Chondrocyte (in vitro differentiated cells): ENCODE measurements around the gene CEACAM5. TPM values are rescaled to one million over a fixed set of nuclear protein-coding genes. Genes with fewer than 3 reads are reported as not detected.
"Not testable (repeated sequence)": the region's sequence is repeated elsewhere in the genome, so short reads cannot be mapped to it uniquely, and the experiment has no call there.

Experiments used
- DNase-seq: peaks from one replicate; pipeline ENCODE4 v3.0.0; 2021; ENCODE audit warnings: mixed read lengths, low spot score
- H3K27ac Mint-ChIP-seq: one replicate; pipeline ENCODE4 v1.8.0; 2021; ENCODE audit warnings: mild to moderate bottlenecking, moderate library complexity, mixed read lengths; ENCODE audit not compliant: unreplicated experiment
- H3K27me3 Mint-ChIP-seq: 2 replicates; pipeline ENCODE4 v1.8.0; 2021; ENCODE audit warnings: low read depth, mixed read lengths
- H3K36me3 Mint-ChIP-seq: 2 replicates; pipeline ENCODE4 v1.8.0; 2021; ENCODE audit warnings: low read depth, mixed read lengths
- H3K4me1 Mint-ChIP-seq: 2 replicates; pipeline ENCODE4 v1.8.0; 2021; ENCODE audit warnings: low read depth, mild to moderate bottlenecking, mixed read lengths
- H3K4me3 Mint-ChIP-seq: one replicate; pipeline ENCODE4 v1.8.0; 2021; ENCODE audit warnings: mild to moderate bottlenecking, moderate library complexity, mixed read lengths; ENCODE audit not compliant: unreplicated experiment
- H3K9me3 Mint-ChIP-seq: 2 replicates; pipeline ENCODE4 v1.8.0; 2021; ENCODE audit warnings: low read depth, mixed read lengths
- total RNA-seq: library from RNA; stranded (reverse); gene quantifications from 3 replicates; pipeline ENCODE4 v1.2.1, GENCODE V29; 2021
- TF ChIP-seq, protein P1 (sequence below): fragments of 200-600 bp; sonication (generic); IDR thresholded peaks from 2 replicates; pipeline ENCODE4 v1.5.0; 2021; ENCODE audit warnings: antibody characterized with exemption, mild to moderate bottlenecking, moderate library complexity

CEACAM5 gene
- total RNA-seq, 1 donor from 2014 or later, result not detected

DNA sequence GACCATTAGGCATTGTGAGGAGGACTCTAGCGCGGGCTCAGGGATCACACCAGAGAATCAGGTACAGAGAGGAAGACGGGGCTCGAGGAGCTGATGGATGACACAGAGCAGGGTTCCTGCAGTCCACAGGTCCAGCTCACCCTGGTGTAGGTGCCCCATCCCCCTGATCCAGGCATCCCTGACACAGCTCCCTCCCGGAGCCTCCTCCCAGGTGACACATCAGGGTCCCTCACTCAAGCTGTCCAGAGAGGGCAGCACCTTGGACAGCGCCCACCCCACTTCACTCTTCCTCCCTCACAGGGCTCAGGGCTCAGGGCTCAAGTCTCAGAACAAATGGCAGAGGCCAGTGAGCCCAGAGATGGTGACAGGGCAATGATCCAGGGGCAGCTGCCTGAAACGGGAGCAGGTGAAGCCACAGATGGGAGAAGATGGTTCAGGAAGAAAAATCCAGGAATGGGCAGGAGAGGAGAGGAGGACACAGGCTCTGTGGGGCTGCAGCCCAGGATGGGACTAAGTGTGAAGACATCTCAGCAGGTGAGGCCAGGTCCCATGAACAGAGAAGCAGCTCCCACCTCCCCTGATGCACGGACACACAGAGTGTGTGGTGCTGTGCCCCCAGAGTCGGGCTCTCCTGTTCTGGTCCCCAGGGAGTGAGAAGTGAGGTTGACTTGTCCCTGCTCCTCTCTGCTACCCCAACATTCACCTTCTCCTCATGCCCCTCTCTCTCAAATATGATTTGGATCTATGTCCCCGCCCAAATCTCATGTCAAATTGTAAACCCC, 2.8 kb upstream of the CEACAM5 start:
- Mint-ChIP-seq H3K36me3 (no peaks in the 10 kb centered on the region), H3K27ac (no peak overlapping the region), H3K4me3 (no peak overlapping the region), H3K27me3 (peaks cover 9% of the 10 kb centered on the region), H3K9me3 (no peaks in the 10 kb centered on the region), H3K4me1 (no peaks in the 10 kb centered on the region)
- TF ChIP-seq, protein P1, sequence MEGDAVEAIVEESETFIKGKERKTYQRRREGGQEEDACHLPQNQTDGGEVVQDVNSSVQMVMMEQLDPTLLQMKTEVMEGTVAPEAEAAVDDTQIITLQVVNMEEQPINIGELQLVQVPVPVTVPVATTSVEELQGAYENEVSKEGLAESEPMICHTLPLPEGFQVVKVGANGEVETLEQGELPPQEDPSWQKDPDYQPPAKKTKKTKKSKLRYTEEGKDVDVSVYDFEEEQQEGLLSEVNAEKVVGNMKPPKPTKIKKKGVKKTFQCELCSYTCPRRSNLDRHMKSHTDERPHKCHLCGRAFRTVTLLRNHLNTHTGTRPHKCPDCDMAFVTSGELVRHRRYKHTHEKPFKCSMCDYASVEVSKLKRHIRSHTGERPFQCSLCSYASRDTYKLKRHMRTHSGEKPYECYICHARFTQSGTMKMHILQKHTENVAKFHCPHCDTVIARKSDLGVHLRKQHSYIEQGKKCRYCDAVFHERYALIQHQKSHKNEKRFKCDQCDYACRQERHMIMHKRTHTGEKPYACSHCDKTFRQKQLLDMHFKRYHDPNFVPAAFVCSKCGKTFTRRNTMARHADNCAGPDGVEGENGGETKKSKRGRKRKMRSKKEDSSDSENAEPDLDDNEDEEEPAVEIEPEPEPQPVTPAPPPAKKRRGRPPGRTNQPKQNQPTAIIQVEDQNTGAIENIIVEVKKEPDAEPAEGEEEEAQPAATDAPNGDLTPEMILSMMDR, result no peak
- no peak for DNase-seq

DNA sequence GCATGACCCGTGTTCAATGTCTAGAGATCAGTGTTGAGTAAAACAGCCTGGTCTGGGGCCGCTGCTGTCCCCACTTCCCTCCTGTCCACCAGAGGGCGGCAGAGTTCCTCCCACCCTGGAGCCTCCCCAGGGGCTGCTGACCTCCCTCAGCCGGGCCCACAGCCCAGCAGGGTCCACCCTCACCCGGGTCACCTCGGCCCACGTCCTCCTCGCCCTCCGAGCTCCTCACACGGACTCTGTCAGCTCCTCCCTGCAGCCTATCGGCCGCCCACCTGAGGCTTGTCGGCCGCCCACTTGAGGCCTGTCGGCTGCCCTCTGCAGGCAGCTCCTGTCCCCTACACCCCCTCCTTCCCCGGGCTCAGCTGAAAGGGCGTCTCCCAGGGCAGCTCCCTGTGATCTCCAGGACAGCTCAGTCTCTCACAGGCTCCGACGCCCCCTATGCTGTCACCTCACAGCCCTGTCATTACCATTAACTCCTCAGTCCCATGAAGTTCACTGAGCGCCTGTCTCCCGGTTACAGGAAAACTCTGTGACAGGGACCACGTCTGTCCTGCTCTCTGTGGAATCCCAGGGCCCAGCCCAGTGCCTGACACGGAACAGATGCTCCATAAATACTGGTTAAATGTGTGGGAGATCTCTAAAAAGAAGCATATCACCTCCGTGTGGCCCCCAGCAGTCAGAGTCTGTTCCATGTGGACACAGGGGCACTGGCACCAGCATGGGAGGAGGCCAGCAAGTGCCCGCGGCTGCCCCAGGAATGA, 1.5 kb upstream of the CEACAM5 start:
- H3K36me3 Mint-ChIP-seq, result no peaks in the 10 kb centered on the region
- TF ChIP-seq, protein P1, result peak; percentile 47
- H3K27ac Mint-ChIP-seq, result no peak overlapping the region
- H3K27me3 Mint-ChIP-seq, result peaks cover 13% of the 10 kb centered on the region
- H3K4me3 Mint-ChIP-seq, result no peak overlapping the region
- no peaks in the 10 kb centered on the region for H3K9me3 Mint-ChIP-seq
- H3K4me1 Mint-ChIP-seq, result no peaks in the 10 kb centered on the region
- DNase-seq, result no peak

- Mint-ChIP-seq H3K9me3 (no peaks in the 10 kb centered on the region), H3K36me3 (no peaks in the 10 kb centered on the region), H3K4me3 (no peak overlapping the region), H3K27ac (no peak overlapping the region), H3K27me3 (peaks cover 14% of the 10 kb centered on the region), H3K4me1 (no peaks in the 10 kb centered on the region)
- TF ChIP-seq, protein P1, result no peak
- no peak for DNase-seq
Measured at GRCh38 chr19:41707502-41707812, 969 bp upstream of the CEACAM5 start.

DNA sequence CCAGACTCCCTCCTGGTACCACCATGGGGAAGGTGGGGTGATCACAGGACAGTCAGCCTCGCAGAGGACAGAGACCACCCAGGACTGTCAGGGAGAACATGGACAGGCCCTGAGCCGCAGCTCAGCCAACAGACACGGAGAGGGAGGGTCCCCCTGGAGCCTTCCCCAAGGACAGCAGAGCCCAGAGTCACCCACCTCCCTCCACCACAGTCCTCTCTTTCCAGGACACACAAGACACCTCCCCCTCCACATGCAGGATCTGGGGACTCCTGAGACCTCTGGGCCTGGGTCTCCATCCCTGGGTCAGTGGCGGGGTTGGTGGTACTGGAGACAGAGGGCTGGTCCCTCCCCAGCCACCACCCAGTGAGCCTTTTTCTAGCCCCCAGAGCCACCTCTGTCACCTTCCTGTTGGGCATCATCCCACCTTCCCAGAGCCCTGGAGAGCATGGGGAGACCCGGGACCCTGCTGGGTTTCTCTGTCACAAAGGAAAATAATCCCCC, 505 bp upstream of the CEACAM5 start:
- H3K27ac Mint-ChIP-seq, result no peak overlapping the region
- no peak for DNase-seq
- H3K4me3 Mint-ChIP-seq, result no peak overlapping the region
- TF ChIP-seq, protein P1, result no peak
- no peaks in the 10 kb centered on the region for H3K9me3 Mint-ChIP-seq
- H3K36me3 Mint-ChIP-seq, result no peaks in the 10 kb centered on the region
- H3K4me1 Mint-ChIP-seq, result no peaks in the 10 kb centered on the region
- peaks cover 18% of the 10 kb centered on the region for H3K27me3 Mint-ChIP-seq

DNA sequence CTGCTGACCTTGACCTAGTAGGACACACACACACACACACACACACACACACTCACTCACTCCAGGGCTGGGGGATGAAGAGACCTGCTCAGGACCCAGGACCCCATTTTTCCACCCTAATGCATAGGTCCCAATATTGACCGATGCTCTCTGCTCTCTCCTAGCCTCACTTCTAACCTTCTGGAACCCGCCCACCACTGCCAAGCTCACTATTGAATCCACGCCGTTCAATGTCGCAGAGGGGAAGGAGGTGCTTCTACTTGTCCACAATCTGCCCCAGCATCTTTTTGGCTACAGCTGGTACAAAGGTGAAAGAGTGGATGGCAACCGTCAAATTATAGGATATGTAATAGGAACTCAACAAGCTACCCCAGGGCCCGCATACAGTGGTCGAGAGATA, 1.1 kb downstream of the CEACAM5 start:
- H3K36me3 Mint-ChIP-seq, H3K27ac Mint-ChIP-seq, H3K4me3 Mint-ChIP-seq, H3K4me1 Mint-ChIP-seq, H3K9me3 Mint-ChIP-seq, DNase-seq: not testable (repeated sequence)
- H3K27me3 Mint-ChIP-seq, result peaks cover 20% of the 10 kb centered on the region
